ENCODE data around the gene PTGES. TPM values are rescaled to one million over a fixed set of nuclear protein-coding genes. Genes with fewer than 3 reads are reported as not detected.
A peak's percentile ranks its signal among the peaks of the same experiment; 100 is the strongest.

Gene PTGES
- total RNA-seq, 3 donors from 2014 or later, result 3.4 to 10.8 (median 5.2) TPM

DNA sequence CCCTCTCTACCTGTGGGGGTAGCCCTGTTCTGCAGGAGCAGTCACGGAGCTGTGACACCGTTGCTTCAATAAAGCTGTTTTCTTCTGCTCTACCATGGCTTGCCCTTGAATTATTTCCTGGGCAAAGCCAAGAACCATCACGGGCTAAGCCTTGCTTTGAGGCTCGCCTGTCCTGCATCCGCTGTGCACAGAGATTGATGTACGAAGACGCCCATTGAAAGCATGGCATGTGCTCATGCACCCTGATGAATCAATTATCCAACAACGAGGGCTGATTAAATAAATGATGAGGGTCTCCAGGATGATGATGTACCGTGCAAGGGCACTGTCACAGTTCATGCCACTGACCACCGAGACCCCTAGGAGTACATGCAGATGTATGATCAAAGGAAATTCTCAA is 20.7 kb downstream of the PTGES start:
- DNase-seq (no peak), ATAC-seq (no peak)
- intact Hi-C loops (cut with DNase I, micrococcal nuclease), result no loop called here

DNA sequence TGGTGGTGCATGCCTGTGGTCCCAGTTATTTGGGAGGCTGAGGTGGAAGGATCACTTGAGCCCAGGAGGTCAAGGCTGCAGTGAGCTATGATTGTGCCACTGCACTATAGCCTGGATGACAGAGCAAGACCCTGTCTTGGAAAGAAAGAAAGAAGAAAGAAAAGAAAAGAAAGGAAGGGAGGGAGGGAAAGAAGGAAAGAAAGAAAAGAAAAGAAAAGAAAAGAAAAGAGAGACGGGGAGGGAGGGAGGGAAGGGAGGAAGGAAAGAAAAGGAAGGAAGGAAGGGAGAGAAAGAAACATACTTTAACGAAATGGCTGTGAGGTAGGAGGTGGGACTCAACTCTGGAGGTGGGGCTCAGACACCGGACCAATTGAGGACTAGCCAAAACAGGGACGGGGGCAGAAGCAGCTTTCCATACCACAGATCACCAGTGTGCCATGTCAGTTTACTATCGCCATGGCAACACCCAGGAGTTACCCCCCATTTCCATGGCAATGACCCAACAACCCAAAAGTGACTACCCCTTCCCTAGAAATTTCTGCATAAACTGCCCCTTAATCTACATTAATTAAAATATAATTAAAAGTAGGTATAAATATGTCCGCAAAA is 21.3 kb downstream of the PTGES start:
- no peak for ATAC-seq
- Histone ChIP-seq H3K4me3 (no peak overlapping the region), H3K36me3 (ENCODE audit: low read depth) (no peaks in the 10 kb centered on the region), H3K4me1 (ENCODE audit: low read depth) (no peaks in the 10 kb centered on the region), H3K9me3 (no peaks in the 10 kb centered on the region)
- TF ChIP-seq, protein P1, sequence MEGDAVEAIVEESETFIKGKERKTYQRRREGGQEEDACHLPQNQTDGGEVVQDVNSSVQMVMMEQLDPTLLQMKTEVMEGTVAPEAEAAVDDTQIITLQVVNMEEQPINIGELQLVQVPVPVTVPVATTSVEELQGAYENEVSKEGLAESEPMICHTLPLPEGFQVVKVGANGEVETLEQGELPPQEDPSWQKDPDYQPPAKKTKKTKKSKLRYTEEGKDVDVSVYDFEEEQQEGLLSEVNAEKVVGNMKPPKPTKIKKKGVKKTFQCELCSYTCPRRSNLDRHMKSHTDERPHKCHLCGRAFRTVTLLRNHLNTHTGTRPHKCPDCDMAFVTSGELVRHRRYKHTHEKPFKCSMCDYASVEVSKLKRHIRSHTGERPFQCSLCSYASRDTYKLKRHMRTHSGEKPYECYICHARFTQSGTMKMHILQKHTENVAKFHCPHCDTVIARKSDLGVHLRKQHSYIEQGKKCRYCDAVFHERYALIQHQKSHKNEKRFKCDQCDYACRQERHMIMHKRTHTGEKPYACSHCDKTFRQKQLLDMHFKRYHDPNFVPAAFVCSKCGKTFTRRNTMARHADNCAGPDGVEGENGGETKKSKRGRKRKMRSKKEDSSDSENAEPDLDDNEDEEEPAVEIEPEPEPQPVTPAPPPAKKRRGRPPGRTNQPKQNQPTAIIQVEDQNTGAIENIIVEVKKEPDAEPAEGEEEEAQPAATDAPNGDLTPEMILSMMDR (IDR thresholded peaks at IDR 0.05), result no peak
- DNase-seq, result no peak
- intact Hi-C loops (cut with DNase I, micrococcal nuclease), result no loop called here

More for the DNA sequence above, 20.7 kb downstream of the PTGES start:
- Histone ChIP-seq H3K9me3 (no peaks in the 10 kb centered on the region), H3K36me3 (ENCODE audit: low read depth) (no peaks in the 10 kb centered on the region), H3K4me3 (no peak overlapping the region), H3K4me1 (ENCODE audit: low read depth) (no peaks in the 10 kb centered on the region)
- TF ChIP-seq, protein P1 (IDR thresholded peaks at IDR 0.05), result no peak

DNA sequence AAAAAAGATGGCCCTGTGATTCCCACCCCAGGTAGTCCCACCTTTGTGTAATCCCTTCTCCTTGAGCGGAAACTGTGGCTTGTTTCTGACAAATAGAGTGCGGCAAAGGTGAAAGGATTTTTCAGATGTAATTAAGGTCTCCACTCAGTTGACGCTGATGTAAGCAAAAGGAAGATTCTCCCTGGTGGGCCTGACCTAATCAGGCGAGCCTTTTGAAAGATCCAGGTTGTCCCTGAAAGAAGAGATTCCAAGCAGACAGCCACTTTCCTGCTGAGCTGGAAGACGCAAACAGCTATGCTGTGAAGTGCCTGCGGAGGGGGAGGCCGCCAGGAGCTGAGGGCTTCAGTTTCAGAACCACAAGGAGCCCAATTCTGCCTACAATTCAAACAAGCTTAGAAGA is 24.1 kb downstream of the PTGES start:
- intact Hi-C loops (cut with DNase I, micrococcal nuclease), result no loop called here
- H3K9me3 ChIP-seq, result no peaks in the 10 kb centered on the region
- no peak overlapping the region for H3K4me3 ChIP-seq
- ATAC-seq, result no peak
- no peaks in the 10 kb centered on the region for H3K4me1 ChIP-seq (ENCODE audit: low read depth)
- no peak for DNase-seq
- TF ChIP-seq, protein P1 (IDR thresholded peaks at IDR 0.05), result no peak
- no peaks in the 10 kb centered on the region for H3K36me3 ChIP-seq (ENCODE audit: low read depth)

DNA sequence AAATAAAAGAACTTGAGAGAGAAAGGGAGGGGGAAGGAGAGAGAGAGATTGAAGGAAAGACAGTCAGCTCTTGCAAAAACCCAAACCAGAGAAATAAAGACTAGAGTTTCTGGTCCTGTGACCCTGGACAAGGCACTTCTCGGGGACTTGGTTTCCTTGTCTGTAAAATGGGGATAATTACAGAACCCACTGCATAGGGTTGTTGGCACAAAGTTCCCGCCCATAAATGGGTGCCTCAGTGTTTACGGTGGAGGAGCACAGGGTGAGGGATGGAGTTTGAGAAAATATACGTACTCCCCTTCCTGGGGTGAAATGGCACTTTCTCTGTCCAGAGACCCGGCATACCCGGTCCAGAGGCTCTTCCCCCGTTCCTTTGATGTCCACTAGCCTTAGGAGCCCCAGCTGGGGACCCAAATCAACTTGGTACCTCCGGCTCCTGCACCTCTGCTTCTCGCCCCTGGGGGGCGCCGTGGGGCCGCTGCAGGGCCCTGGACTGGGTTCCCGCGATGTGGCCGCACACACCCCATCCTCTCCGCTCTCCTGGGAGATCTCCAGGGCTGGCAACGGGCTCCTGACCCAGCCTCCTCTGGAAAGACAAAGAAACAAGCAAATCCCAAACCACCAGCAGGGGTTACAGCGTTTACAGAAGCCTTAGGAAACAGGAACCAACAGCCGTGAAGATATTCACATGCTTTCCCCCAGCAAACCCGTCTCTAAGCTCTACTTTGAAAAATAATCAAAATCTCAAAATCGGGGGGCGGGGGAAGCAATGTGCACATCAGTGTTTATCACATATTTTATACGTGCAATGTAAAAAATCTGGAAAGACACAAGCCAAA is 26.3 kb downstream of the PTGES start:
- intact Hi-C loops (cut with DNase I, micrococcal nuclease), result no loop called here
- no peak overlapping the region for H3K4me3 ChIP-seq
- no peaks in the 10 kb centered on the region for H3K9me3 ChIP-seq
- H3K4me1 ChIP-seq (ENCODE audit: low read depth), result no peaks in the 10 kb centered on the region
- no peaks in the 10 kb centered on the region for H3K36me3 ChIP-seq (ENCODE audit: low read depth)
- TF ChIP-seq, protein P1 (IDR thresholded peaks at IDR 0.05), result peak; percentile 94
- DNase-seq, result peak; percentile 76 to 79 (median 76)
- ATAC-seq, result peak; percentile 94

DNA sequence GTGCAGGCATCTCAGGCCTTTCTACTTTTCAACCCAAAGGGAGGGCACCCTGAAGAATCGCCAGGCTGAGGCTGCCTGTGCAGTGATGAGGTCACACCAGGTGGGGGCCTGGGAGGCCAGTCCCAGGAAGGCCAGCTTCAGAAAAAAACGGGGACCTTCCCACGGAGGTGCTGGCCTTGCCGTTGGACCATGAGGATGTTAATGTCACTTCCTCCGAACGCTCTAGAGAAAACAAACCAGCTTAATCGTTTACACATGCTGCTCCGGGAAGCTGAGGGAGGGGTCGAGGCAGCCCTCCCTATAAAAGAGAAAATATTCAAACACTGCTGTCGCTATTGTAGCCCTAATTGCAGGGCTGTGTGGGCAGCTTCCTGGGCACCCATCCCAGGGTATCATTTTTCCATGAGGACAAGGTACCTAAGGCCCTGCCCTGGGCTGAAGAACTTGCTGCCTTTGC is 27.0 kb downstream of the PTGES start:
- Histone ChIP-seq H3K4me3 (no peak overlapping the region), H3K4me1 (ENCODE audit: low read depth) (no peaks in the 10 kb centered on the region), H3K9me3 (no peaks in the 10 kb centered on the region), H3K36me3 (ENCODE audit: low read depth) (no peaks in the 10 kb centered on the region)
- TF ChIP-seq, protein P1 (IDR thresholded peaks at IDR 0.05), result no peak
- intact Hi-C loops (cut with DNase I, micrococcal nuclease), result no loop called here
- no peak for DNase-seq
- no peak for ATAC-seq

All from mucosa of descending colon (tissue), 3 donors.